ENCODE results near the gene KLHL29. TPM values are rescaled to one million over a fixed set of nuclear protein-coding genes. Genes with fewer than 3 reads are reported as not detected.

KLHL29 gene
- total and polyA plus RNA-seq, 10 of the 15 experiments (the other 5 are each of a cell fraction or from before 2014, with no cell fraction given): 1.4 to 19.5 (median 6.1) TPM

DNA sequence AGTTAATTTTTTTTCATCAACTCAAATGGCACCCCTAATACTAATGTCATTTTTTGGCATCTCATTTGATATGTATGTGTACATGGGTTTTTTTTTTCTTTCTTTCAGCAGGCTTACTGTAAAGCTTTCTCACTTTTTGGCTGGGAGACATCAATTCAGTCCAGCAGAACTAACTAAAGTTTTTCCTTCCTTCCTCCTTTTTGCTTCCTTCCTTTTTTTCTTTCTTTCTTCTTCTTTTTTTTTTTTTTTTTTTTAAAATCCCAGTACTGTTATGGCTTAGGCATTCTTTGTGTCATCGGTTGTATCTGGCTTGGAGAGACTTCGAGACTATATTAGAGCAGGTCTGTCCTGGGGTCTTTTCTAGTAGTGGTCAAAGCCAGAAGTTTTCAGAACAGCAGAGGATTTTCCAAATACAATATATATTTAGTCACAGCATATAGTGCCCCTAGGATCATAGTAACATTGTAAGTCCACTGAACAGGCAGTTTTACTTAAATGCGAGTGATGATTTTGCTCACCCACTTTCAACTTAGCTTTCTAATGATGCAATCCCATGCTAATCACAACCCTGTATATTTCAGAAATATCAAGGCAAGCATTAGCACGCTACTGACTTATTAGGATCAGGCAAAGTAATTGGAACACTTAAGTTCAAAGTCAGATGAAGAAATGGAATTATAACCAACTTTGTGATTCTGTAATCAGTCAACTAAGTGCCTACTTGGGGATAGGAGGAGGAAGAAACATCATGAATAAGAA is 4.0 kb downstream of the KLHL29 start:
- in situ Hi-C loops (cut with MboI): loop anchor here (25.0 kb wide), 1 partner anchor 973 kb away; the partner anchor contains the start of gene ITSN2
- no peak overlapping the region for H2AFZ ChIP-seq (ENCODE audit: control insufficient read depth, low read depth, low read length)
- RAD21 ChIA-PET (ENCODE audit: unreplicated experiment): interaction anchor here (1.1 kb wide), 1 partner anchor 16 kb away, joined by 3 read pairs; no protein-coding TSS in a partner anchor
- no peak overlapping the region for H3K9ac ChIP-seq (ENCODE audit: control insufficient read depth, insufficient read depth, low read length)
- H3K4me3 ChIP-seq: no peak overlapping the region
- H3K27me3 ChIP-seq (replicated peaks in 1 of 2; ENCODE audit: control insufficient read depth in 2 of 2, insufficient read depth in 2 of 2, low read length in 1 of 2): no peaks in the 10 kb centered on the region
- FAIRE-seq (no peak), ATAC-seq (no peak), DNase-seq (ENCODE audit: low read depth, low spot score) (no peak)
- 81% methylated on average over 3 of the region's 4 CpGs for WGBS (ENCODE audit: insufficient coverage, insufficient replicate concordance, low lambda C conversion rate, missing lambda C conversion rate)
- H3K27ac ChIP-seq (ENCODE audit: control insufficient read depth, insufficient read depth): no peak overlapping the region
- H3K79me2 ChIP-seq (ENCODE audit: control insufficient read depth, insufficient read depth, low read length): peaks cover 27% of the 10 kb centered on the region
- SMC1A ChIA-PET (ENCODE audit: uncharacterized antibody, unreplicated experiment): interaction anchor here (2.0 kb wide), 1 partner anchor 11 kb away, joined by 6 read pairs; no protein-coding TSS in a partner anchor
- H3K36me3 ChIP-seq (ENCODE audit: control insufficient read depth in 2 of 2, insufficient read depth in 2 of 2, low read length in 1 of 2): no peaks in the 10 kb centered on the region
- no peaks in the 10 kb centered on the region for H4K20me1 ChIP-seq (ENCODE audit: control insufficient read depth, insufficient read depth)
- CTCF ChIA-PET: no interaction called here
- intact Hi-C loops (cut with micrococcal nuclease; ENCODE audit: unreplicated experiment): no loop called here
- no peaks in the 10 kb centered on the region for H3K9me3 ChIP-seq (replicated peaks; ENCODE audit: control insufficient read depth, insufficient read depth, low read length)
- no peak overlapping the region; the same call in 1 of the 2 replicates for H3K4me2 ChIP-seq (ENCODE audit: control insufficient read depth, insufficient read depth)
- BruUV-seq (replicated peaks): TSS peak; percentile 43
- TF ChIP-seq BCLAF1 (IDR thresholded peaks at IDR 0.05) (no peak), SREBF2 (IDR thresholded peaks at IDR 0.05; ENCODE audit: low read length) (no peak)
- peaks cover 8% of the 10 kb centered on the region; the same call in 1 of the 2 replicates for H3K4me1 ChIP-seq (ENCODE audit: control insufficient read depth, insufficient read depth, low read length)
- POLR2A ChIA-PET: interaction anchor here (0.9 kb wide), 1 partner anchor 72 kb away, joined by 4 read pairs; no protein-coding TSS in a partner anchor
